K562 (cell line): Measurements from ENCODE around the gene PLPP7.

ENCODE experiments used
- CEBPB ChIP-seq: fragments of 450-650 bp; IDR thresholded peaks from 2 replicates; pipeline ENCODE4 v1.6.1; 2016; ENCODE audit warnings: missing genetic modification characterization, missing compliant biosample characterization
- DEAF1 ChIP-seq: fragments of 450-650 bp; formaldehyde crosslinking; IDR thresholded peaks from 2 replicates; pipeline ENCODE4 v1.4.0; 2020; ENCODE audit warnings: mild to moderate bottlenecking, moderate library complexity
- EZH2 ChIP-seq: IDR thresholded peaks from 2 replicates; pipeline ENCODE4 v1.6.1; 2012; ENCODE audit warnings: low read depth, mild to moderate bottlenecking, inconsistent platforms, low read length, borderline replicate concordance
- GATA2 ChIP-seq: sonication (generic); formaldehyde crosslinking; IDR thresholded peaks from 2 replicates; pipeline ENCODE4 v1.4.0; 2020; ENCODE audit warnings: mild to moderate bottlenecking, missing genetic modification reagents
- HDAC1 ChIP-seq, 2 experiments: fragments of 450-650 bp; IDR thresholded peaks; 2 replicates each; pipeline ENCODE4 v1.6.1; 2016 to 2017; ENCODE audit warnings: inconsistent platforms in 1 of 2, mild to moderate bottlenecking in 1 of 2, moderate library complexity in 1 of 2
- KDM1A ChIP-seq, 2 experiments: fragments of 450-650 bp; IDR thresholded peaks; 2 replicates each; pipeline ENCODE4 v1.6.1; 2016; ENCODE audit warnings: mild to moderate bottlenecking in 2 of 2
- MTF1 ChIP-seq: fragments of 250-450 bp; sonication (Bioruptor Pico); IDR thresholded peaks from 2 replicates; pipeline ENCODE4 v1.9.0; 2021; ENCODE audit warnings: moderate library complexity, mild to moderate bottlenecking, inconsistent platforms, borderline replicate concordance
- ZNF239 ChIP-seq: fragments of 250-450 bp; sonication (Bioruptor Pico); IDR thresholded peaks from 2 replicates; pipeline ENCODE4 v1.4.0; 2020; ENCODE audit warnings: mild to moderate bottlenecking
- TF ChIP-seq, protein P1 (sequence below), 2 experiments: fragments of 450-650 bp in 1 of 2; sonication (generic) in 1 of 2; formaldehyde crosslinking in 1 of 2; IDR thresholded peaks in 1 of 2; conservative IDR thresholded peaks in 1 of 2; 2 replicates each; pipeline versions ENCODE4 v1.6.1 to v1.8.1; 2016 to 2023; ENCODE audit warnings: mild to moderate bottlenecking in 2 of 2, moderate library complexity in 2 of 2, inconsistent platforms in 1 of 2, missing genetic modification reagents in 1 of 2
- TF ChIP-seq, protein P2 (sequence below), 3 experiments: IDR thresholded peaks in 2 of 3; conservative IDR thresholded peaks in 1 of 3; 2 replicates each; pipeline ENCODE4 v1.5.1; 2011 to 2012; ENCODE audit warnings: low read length in 3 of 3, mild to moderate bottlenecking in 3 of 3, control low read depth in 2 of 3, improper control_type of control experiment in 1 of 3, inconsistent platforms in 1 of 3, low read depth in 1 of 3, mixed read lengths in 1 of 3, moderate library complexity in 1 of 3; ENCODE audit not compliant: insufficient read depth in 2 of 3
- TF ChIP-seq, protein P3 (sequence below): IDR thresholded peaks from 3 replicates; pipeline ENCODE4 v1.6.1; 2011; ENCODE audit warnings: borderline replicate concordance, mild to moderate bottlenecking, moderate library complexity; ENCODE audit not compliant: insufficient read length; ENCODE audit errors: extremely low read depth

DNA sequence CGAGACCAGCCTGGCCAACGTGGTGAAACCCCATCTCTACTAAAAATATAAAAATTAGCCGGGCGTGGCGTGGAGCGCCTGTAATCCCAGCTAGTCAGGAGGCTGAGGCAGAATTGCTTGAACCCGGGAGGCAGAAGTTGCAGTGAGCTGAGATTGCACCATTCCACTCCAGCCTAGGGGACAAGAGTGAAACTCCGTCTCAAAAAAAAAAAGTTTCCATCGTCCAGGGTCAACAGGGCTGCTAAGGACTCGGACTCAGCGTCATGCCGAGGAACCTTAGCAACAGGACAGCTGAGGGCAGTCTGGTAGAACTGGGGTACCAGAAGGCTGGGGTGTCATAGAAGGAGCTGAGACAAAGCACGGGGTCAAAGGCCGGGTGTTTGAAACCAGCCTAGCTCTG is 34.9 kb upstream of the PLPP7 start:
- no peak for TF ChIP-seq ZNF239
- no peak for TF ChIP-seq HDAC1 (IDR thresholded peaks at IDR 0.05)
- no peak for TF ChIP-seq MTF1 (CRISPR knock-in tag)
- TF ChIP-seq, protein P1, sequence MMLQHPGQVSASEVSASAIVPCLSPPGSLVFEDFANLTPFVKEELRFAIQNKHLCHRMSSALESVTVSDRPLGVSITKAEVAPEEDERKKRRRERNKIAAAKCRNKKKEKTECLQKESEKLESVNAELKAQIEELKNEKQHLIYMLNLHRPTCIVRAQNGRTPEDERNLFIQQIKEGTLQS (IDR thresholded peaks at IDR 0.05): no peak
- TF ChIP-seq, protein P1 (CRISPR knock-in tag; conservative IDR thresholded peaks at IDR 0.05): no peak
- TF ChIP-seq GATA2 (CRISPR knock-in tag): no peak
- TF ChIP-seq, protein P2, sequence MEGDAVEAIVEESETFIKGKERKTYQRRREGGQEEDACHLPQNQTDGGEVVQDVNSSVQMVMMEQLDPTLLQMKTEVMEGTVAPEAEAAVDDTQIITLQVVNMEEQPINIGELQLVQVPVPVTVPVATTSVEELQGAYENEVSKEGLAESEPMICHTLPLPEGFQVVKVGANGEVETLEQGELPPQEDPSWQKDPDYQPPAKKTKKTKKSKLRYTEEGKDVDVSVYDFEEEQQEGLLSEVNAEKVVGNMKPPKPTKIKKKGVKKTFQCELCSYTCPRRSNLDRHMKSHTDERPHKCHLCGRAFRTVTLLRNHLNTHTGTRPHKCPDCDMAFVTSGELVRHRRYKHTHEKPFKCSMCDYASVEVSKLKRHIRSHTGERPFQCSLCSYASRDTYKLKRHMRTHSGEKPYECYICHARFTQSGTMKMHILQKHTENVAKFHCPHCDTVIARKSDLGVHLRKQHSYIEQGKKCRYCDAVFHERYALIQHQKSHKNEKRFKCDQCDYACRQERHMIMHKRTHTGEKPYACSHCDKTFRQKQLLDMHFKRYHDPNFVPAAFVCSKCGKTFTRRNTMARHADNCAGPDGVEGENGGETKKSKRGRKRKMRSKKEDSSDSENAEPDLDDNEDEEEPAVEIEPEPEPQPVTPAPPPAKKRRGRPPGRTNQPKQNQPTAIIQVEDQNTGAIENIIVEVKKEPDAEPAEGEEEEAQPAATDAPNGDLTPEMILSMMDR (IDR thresholded peaks at IDR 0.05 in 2 of 3, conservative IDR thresholded peaks at IDR 0.05 in 1 of 3; ENCODE audit: insufficient read depth in 2 of 3, low read depth in 1 of 3, low read length in 3 of 3): no peak
- no peak for TF ChIP-seq CEBPB (tag)
- TF ChIP-seq, protein P3, sequence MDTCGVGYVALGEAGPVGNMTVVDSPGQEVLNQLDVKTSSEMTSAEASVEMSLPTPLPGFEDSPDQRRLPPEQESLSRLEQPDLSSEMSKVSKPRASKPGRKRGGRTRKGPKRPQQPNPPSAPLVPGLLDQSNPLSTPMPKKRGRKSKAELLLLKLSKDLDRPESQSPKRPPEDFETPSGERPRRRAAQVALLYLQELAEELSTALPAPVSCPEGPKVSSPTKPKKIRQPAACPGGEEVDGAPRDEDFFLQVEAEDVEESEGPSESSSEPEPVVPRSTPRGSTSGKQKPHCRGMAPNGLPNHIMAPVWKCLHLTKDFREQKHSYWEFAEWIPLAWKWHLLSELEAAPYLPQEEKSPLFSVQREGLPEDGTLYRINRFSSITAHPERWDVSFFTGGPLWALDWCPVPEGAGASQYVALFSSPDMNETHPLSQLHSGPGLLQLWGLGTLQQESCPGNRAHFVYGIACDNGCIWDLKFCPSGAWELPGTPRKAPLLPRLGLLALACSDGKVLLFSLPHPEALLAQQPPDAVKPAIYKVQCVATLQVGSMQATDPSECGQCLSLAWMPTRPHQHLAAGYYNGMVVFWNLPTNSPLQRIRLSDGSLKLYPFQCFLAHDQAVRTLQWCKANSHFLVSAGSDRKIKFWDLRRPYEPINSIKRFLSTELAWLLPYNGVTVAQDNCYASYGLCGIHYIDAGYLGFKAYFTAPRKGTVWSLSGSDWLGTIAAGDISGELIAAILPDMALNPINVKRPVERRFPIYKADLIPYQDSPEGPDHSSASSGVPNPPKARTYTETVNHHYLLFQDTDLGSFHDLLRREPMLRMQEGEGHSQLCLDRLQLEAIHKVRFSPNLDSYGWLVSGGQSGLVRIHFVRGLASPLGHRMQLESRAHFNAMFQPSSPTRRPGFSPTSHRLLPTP: no peak
- no peak for TF ChIP-seq DEAF1 (CRISPR knock-in tag)
- TF ChIP-seq KDM1A (IDR thresholded peaks at IDR 0.05): no peak
- no peak for TF ChIP-seq EZH2
